ENCODE results near the gene HUWE1.

The HUWE1 gene

GRCh38 chrX:53622431-53622830, 64.1 kb downstream of the HUWE1 start:
- no peak overlapping the region for H3K9ac ChIP-seq (ENCODE audit: low read depth, low read length)
- no peak overlapping the region for H3K4me3 ChIP-seq (ENCODE audit: low read depth in 1 of 2, low read length in 2 of 2)
- H3K27me3 ChIP-seq (ENCODE audit: insufficient read depth, low read length, poor library complexity) = no peaks in the 10 kb centered on the region
- no peak for ATAC-seq (ENCODE audit: insufficient read depth, low read depth)
- H3K9me3 ChIP-seq (ENCODE audit: insufficient read depth, low read length, severe bottlenecking) = no peaks in the 10 kb centered on the region
- H3K79me2 ChIP-seq (ENCODE audit: insufficient read depth, low read length) = peaks cover 16% of the 10 kb centered on the region; the same call in 1 of the 2 replicates
- no peak for DNase-seq
- H3K4me1 ChIP-seq (ENCODE audit: insufficient read depth, low read length) = no peaks in the 10 kb centered on the region
- no peaks in the 10 kb centered on the region for H4K20me1 ChIP-seq (ENCODE audit: insufficient read depth, low read length)
- H3K36me3 ChIP-seq (ENCODE audit: insufficient read depth, low read length) = peaks cover 83% of the 10 kb centered on the region
- no peak overlapping the region for H3K27ac ChIP-seq (ENCODE audit: low read length)
- no peak overlapping the region for H3K4me2 ChIP-seq (ENCODE audit: insufficient read depth, low read length)
- H2AFZ ChIP-seq (ENCODE audit: low read depth, low read length) = no peak overlapping the region
- TF ChIP-seq CTCF (IDR thresholded peaks at IDR 0.05; ENCODE audit: borderline replicate concordance, extremely low read depth, low read length, poor library complexity, severe bottlenecking) = no peak
- no peak for TF ChIP-seq EZH2 (IDR thresholded peaks at IDR 0.05; ENCODE audit: borderline replicate concordance, low read depth, low read length, severe bottlenecking)

- H3K79me2 ChIP-seq (ENCODE audit: insufficient read depth, low read length) = peaks cover 18% of the 10 kb centered on the region; the same call in 1 of the 2 replicates
- no peak overlapping the region for H3K27ac ChIP-seq (ENCODE audit: low read length)
- H3K4me1 ChIP-seq (ENCODE audit: insufficient read depth, low read length) = no peaks in the 10 kb centered on the region
- no peaks in the 10 kb centered on the region for H4K20me1 ChIP-seq (ENCODE audit: insufficient read depth, low read length)
- H3K4me2 ChIP-seq (ENCODE audit: insufficient read depth, low read length) = no peak overlapping the region
- TF ChIP-seq CTCF (IDR thresholded peaks at IDR 0.05; ENCODE audit: borderline replicate concordance, extremely low read depth, low read length, poor library complexity, severe bottlenecking) (no peak), EZH2 (IDR thresholded peaks at IDR 0.05; ENCODE audit: borderline replicate concordance, low read depth, low read length, severe bottlenecking) (no peak)
- no peak overlapping the region for H2AFZ ChIP-seq (ENCODE audit: low read depth, low read length)
- ATAC-seq (ENCODE audit: insufficient read depth, low read depth) = no peak
- H3K27me3 ChIP-seq (ENCODE audit: insufficient read depth, low read length, poor library complexity) = no peaks in the 10 kb centered on the region
- no peak overlapping the region for H3K4me3 ChIP-seq (ENCODE audit: low read depth in 1 of 2, low read length in 2 of 2)
- DNase-seq = no peak
- H3K9ac ChIP-seq (ENCODE audit: low read depth, low read length) = no peak overlapping the region
- H3K36me3 ChIP-seq (ENCODE audit: insufficient read depth, low read length) = peaks cover 84% of the 10 kb centered on the region
- H3K9me3 ChIP-seq (ENCODE audit: insufficient read depth, low read length, severe bottlenecking) = no peaks in the 10 kb centered on the region
These were observed 65.0 kb downstream of the HUWE1 start for GRCh38 chrX:53621418-53621986.

GRCh38 chrX:53616946-53617345, 69.6 kb downstream of the HUWE1 start:
- DNase-seq = no peak
- ATAC-seq (ENCODE audit: insufficient read depth, low read depth) = no peak
- Histone ChIP-seq H3K9ac (ENCODE audit: low read depth, low read length) (no peak overlapping the region), H3K27ac (ENCODE audit: low read length) (no peak overlapping the region), H3K9me3 (ENCODE audit: insufficient read depth, low read length, severe bottlenecking) (no peaks in the 10 kb centered on the region), H3K4me2 (ENCODE audit: insufficient read depth, low read length) (no peak overlapping the region), H3K79me2 (ENCODE audit: insufficient read depth, low read length) (peaks cover 21% of the 10 kb centered on the region), H4K20me1 (ENCODE audit: insufficient read depth, low read length) (no peaks in the 10 kb centered on the region), H2AFZ (ENCODE audit: low read depth, low read length) (no peak overlapping the region), H3K36me3 (ENCODE audit: insufficient read depth, low read length) (peaks cover 86% of the 10 kb centered on the region), H3K4me1 (ENCODE audit: insufficient read depth, low read length) (no peaks in the 10 kb centered on the region), H3K4me3 (ENCODE audit: low read depth in 1 of 2, low read length in 2 of 2) (no peak overlapping the region), H3K27me3 (ENCODE audit: insufficient read depth, low read length, poor library complexity) (no peaks in the 10 kb centered on the region)
- TF ChIP-seq CTCF (IDR thresholded peaks at IDR 0.05; ENCODE audit: borderline replicate concordance, extremely low read depth, low read length, poor library complexity, severe bottlenecking) = no peak
- no peak for TF ChIP-seq EZH2 (IDR thresholded peaks at IDR 0.05; ENCODE audit: borderline replicate concordance, low read depth, low read length, severe bottlenecking)
